NT2/D1 (cell line): ENCODE measurements around the gene QKI.

Experiments used
- DNase-seq: peaks from one replicate; pipeline ENCODE4 v3.0.0-alpha.2; 2011; ENCODE audit warnings: low read depth, low spot score
- H3K27me3 ChIP-seq: 2 replicates; pipeline ENCODE4 v1.6.0; 2011; ENCODE audit warnings: mild to moderate bottlenecking; ENCODE audit not compliant: insufficient read length, insufficient read depth
- H3K36me3 ChIP-seq: 2 replicates; pipeline ENCODE4 v1.6.1; 2011; ENCODE audit warnings: mild to moderate bottlenecking, low read length, mixed read lengths; ENCODE audit not compliant: insufficient read depth, insufficient read length
- H3K4me1 ChIP-seq: 2 replicates; pipeline ENCODE4 v1.5.1; 2011; ENCODE audit not compliant: insufficient read depth, insufficient read length
- H3K4me3 ChIP-seq: 2 replicates; pipeline ENCODE4 v1.5.1; 2011; ENCODE audit warnings: low read depth; ENCODE audit not compliant: insufficient read length
- H3K9ac ChIP-seq: 2 replicates; pipeline ENCODE4 v1.6.0; 2011; ENCODE audit warnings: low read depth; ENCODE audit not compliant: insufficient read length
- H3K9me3 ChIP-seq: 2 replicates; pipeline ENCODE4 v1.5.1; 2011; ENCODE audit warnings: mild to moderate bottlenecking, low read length; ENCODE audit not compliant: insufficient read depth
- SUZ12 ChIP-seq: IDR thresholded peaks from 2 replicates; pipeline ENCODE4 v1.6.1; 2011; ENCODE audit not compliant: insufficient read length, insufficient read depth; ENCODE audit errors: extremely low read depth
- YY1 ChIP-seq: IDR thresholded peaks from 2 replicates; pipeline ENCODE4 v1.6.1; 2011; ENCODE audit not compliant: insufficient read length, insufficient read depth
- ZNF274 ChIP-seq: IDR thresholded peaks from 2 replicates; pipeline ENCODE4 v1.6.1; 2011; ENCODE audit warnings: mild to moderate bottlenecking, low read depth, low read length

The QKI gene

DNA sequence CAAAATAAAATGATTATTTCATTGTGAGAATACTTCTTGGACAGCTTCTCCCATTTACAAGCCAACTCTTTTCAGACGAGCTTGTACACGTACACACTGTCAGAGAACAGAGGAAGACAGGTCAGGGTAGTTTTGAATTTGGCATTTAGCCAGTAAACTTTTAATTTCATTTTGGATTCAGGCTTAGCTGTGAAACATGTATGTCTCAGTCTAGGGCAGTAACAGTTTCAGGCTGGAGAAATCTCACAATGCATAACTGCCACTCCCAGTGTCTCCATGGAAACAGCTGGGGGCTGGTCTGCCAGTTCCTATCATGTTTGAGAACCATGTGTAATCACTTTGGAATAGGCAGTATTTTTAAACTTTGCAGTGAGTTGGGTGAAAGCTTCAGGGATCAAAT is 22.0 kb upstream of the QKI start:
- TF ChIP-seq ZNF274 (no peak), YY1 (no peak), SUZ12 (no peak)
- Histone ChIP-seq H3K4me1 (peaks cover 2% of the 10 kb centered on the region), H3K36me3 (no peaks in the 10 kb centered on the region), H3K4me3 (no peak overlapping the region), H3K9ac (no peak overlapping the region), H3K27me3 (no peaks in the 10 kb centered on the region), H3K9me3 (no peaks in the 10 kb centered on the region)
- DNase-seq = no peak

DNA sequence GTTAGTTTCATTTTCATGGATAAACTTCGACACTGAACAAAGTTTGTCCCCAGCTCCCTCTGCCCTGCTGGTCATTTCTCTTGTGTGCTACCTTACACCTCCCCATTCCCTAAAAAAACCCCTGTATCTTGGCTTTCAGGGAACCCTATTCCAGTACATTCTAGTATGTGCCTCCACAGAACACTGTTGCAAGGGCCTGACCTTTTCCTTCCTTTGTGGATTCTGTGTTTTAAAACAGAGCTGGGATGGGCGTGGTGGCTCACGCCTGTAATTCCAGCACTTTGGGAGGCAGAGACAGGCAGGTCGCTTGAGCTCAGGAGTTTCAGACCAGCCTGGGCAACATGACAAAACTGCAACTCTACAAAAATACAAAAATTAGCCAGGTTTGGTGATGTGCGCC is 20.6 kb upstream of the QKI start:
- DNase-seq = no peak
- TF ChIP-seq SUZ12 (no peak), ZNF274 (no peak), YY1 (no peak)
- Histone ChIP-seq H3K4me3 (no peak overlapping the region), H3K36me3 (no peaks in the 10 kb centered on the region), H3K27me3 (no peaks in the 10 kb centered on the region), H3K9ac (no peak overlapping the region), H3K9me3 (no peaks in the 10 kb centered on the region), H3K4me1 (peaks cover 2% of the 10 kb centered on the region)

DNA sequence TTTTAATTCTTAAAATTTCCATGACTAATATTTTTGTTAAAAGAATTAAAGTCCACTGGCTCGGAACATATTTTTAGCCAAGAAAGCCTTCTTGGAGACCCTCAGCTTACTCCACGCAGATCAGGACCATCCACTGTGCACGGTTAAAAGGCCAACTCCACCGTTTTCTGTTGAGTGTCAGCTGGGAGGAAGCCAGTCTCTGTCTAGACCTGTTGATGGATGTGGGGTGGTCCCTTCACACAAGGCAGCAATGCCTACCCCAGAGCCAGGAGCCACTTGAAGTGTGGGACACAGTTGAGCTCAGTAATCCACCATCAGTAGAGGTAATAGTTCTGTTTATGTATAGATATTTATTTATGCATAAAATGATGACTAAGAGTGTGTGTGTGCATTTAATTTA is 19.9 kb upstream of the QKI start:
- Histone ChIP-seq H3K9me3 (no peaks in the 10 kb centered on the region), H3K27me3 (no peaks in the 10 kb centered on the region), H3K4me1 (peaks cover 2% of the 10 kb centered on the region), H3K36me3 (no peaks in the 10 kb centered on the region), H3K4me3 (no peak overlapping the region), H3K9ac (no peak overlapping the region)
- DNase-seq = no peak
- TF ChIP-seq YY1 (no peak), ZNF274 (no peak), SUZ12 (no peak)

DNA sequence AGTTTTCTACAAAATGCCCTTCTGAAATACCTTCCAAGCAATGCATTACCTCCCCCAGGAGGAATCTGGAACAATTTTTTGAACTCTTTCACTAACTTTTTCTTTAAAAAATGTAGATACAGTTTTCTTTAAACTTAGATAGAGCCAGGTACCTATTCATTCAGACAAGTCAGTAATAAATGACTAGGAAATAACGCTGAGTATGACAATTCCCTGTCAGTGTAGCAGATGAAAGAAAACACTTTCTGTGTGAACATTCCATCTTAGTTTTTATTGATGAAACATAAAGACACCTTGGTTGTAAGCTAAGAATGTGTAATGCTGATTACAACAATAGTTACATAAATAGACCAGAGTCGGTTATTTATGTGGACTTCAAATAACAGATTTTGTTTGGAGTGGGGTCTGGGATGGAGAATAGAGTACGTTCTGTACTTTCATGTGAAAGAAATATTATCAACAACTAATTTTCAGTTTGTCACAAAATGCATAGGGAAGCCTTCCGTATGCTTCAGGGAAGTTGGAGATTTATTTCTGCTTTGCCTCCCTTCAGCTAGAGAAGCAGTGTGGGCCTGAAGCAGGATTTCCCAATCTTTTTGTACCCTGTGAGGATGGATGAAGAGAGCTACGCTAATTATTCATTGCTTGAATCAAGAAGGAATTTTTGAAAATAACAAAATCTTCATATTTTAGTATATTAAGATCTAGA is 19.2 kb upstream of the QKI start:
- no peaks in the 10 kb centered on the region for H3K36me3 ChIP-seq
- H3K27me3 ChIP-seq = no peaks in the 10 kb centered on the region
- H3K4me3 ChIP-seq = no peak overlapping the region
- no peaks in the 10 kb centered on the region for H3K9me3 ChIP-seq
- no peak for TF ChIP-seq SUZ12
- TF ChIP-seq ZNF274 = no peak
- TF ChIP-seq YY1 = no peak
- no peak for DNase-seq
- peaks cover 2% of the 10 kb centered on the region for H3K4me1 ChIP-seq
- H3K9ac ChIP-seq = no peak overlapping the region

DNA sequence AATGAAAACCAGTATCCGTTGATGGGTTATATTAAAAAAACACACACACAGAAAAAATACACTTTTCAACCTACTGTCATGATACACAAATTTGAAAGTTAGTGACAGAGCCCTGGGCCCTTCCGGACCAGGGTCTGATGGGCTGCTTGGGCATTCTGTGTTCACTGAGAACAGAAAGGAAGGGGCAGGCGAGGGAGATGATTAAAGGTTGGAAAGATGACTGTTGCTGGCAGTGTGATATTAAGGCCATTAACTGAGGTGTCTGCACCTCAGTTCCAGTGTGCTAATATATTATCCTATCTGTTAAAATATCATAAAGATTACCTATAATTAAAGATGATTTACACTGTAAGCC is 18.7 kb upstream of the QKI start:
- DNase-seq = no peak
- Histone ChIP-seq H3K4me1 (peaks cover 2% of the 10 kb centered on the region), H3K9me3 (no peaks in the 10 kb centered on the region), H3K9ac (no peak overlapping the region), H3K4me3 (no peak overlapping the region), H3K27me3 (no peaks in the 10 kb centered on the region), H3K36me3 (no peaks in the 10 kb centered on the region)
- TF ChIP-seq YY1 (no peak), SUZ12 (no peak), ZNF274 (no peak)

DNA sequence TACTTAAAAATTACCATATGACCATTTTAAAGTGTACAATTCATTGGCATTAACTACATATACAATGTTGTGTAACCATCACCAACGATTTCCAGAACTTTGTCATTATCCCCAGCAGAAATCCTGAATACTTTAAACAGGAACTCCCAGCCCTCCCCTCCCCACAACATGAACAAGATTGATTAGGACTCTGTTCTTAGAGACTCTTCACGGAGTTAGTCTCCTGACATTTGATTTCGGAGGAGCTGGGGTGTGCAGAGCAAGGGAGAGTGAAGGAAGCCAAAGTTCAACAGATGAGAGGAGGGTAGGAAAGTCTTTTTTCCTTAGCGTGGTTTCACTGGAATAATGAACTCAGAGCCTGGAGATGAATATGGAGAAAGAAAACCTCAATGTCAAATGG is 17.2 kb upstream of the QKI start:
- H3K9ac ChIP-seq = no peak overlapping the region
- H3K4me1 ChIP-seq = peaks cover 2% of the 10 kb centered on the region
- H3K9me3 ChIP-seq = no peaks in the 10 kb centered on the region
- H3K27me3 ChIP-seq = no peaks in the 10 kb centered on the region
- no peaks in the 10 kb centered on the region for H3K36me3 ChIP-seq
- no peak overlapping the region for H3K4me3 ChIP-seq
- no peak for TF ChIP-seq SUZ12
- TF ChIP-seq YY1 = no peak
- no peak for TF ChIP-seq ZNF274
- DNase-seq = no peak

DNA sequence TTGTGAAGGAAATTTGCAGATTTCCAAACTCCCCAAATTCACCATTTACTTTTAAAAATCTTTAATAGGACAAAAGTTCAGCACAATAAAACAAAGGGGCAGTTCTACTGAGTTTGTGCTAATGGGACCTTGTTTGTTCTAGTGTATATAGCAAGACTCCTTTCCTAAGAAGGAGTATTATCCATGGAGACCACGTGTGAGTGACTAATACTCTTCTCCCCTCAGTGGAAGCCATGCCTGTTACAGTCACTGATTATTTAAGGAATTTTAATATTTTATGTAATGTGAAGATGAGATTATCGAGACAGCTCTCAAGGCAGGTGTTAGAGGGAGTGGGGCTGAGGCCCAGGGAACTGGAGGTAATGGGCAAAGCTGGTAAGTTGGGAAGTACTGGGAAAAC is 16.4 kb upstream of the QKI start:
- Histone ChIP-seq H3K27me3 (no peaks in the 10 kb centered on the region), H3K4me3 (no peak overlapping the region), H3K9me3 (no peaks in the 10 kb centered on the region), H3K36me3 (no peaks in the 10 kb centered on the region), H3K4me1 (no peaks in the 10 kb centered on the region), H3K9ac (no peak overlapping the region)
- no peak for DNase-seq
- TF ChIP-seq ZNF274 (no peak), YY1 (no peak), SUZ12 (no peak)
